ENCODE results near the gene S100A9.
"Not testable (repeated sequence)": the region's sequence is repeated elsewhere in the genome, so short reads cannot be mapped to it uniquely, and the experiment has no call there.

The S100A9 gene

GRCh38 chr1:153345187-153346076 is 12.2 kb upstream of the S100A9 start:
- in situ Hi-C loops (cut with MboI; ENCODE audit: low pct_unique_long_range_greater_than_20kb, low sequenced_read_pairs, unreplicated experiment): no loop called here
- no peak for DNase-seq (ENCODE audit: low spot score)
- no peak for TF ChIP-seq CTCF (IDR thresholded peaks at IDR 0.05; ENCODE audit: extremely low read depth, insufficient read depth, missing control alignments)

DNA sequence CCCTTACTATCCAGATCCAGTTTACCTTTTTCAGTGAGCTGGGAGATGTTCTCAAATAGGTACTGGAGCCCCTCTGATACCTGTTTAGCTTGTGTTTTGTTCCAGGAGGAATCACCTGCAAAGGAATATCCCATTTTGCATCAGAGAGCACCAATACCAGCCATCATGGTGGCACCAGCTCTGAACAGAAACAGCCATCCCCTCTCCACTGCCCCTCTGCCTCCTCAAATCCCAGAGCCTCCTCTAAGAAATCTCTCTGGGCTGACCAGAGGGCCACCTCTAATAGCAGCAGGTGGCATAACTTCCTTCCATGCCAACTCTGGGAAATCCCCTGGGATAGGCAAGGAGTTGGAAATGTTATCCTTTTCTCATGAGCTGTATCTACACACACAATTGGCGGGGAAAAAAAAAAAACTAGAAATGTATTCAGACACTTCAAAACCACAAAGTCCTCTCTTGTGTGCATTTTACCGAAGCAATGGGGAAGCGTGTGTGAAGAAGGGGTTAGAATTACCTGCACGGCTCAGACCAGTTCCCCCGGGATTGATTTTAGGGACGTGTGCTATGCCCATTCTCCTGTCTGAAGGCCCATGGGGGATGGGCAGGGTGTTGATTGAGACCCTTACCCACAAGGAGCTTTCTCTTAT is 11.5 kb upstream of the S100A9 start:
- in situ Hi-C loops (cut with MboI; ENCODE audit: low pct_unique_long_range_greater_than_20kb, low sequenced_read_pairs, unreplicated experiment): no loop called here
- no peak for TF ChIP-seq CTCF (IDR thresholded peaks at IDR 0.05; ENCODE audit: extremely low read depth, insufficient read depth, missing control alignments)
- no peak for DNase-seq (ENCODE audit: low spot score)

DNA sequence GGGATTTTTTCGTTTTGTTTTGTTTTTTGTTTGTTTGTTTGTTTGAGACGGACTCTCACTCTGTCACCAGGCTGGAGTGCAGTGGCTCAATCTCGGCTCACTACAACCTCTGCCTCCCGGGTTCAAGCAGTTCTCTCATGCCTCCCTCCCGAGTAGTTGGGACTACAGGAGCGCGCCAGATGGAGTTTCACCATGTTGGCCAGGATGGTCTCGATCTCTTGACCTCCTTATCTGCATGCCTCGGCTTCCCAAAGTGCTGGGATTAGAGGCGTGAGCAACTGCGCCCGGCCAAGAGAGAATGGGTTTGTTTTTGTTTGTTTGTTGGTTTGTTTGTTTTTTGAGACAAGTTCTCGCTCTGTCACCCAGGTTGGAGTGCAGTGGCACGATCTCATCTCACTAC is 10.6 kb upstream of the S100A9 start:
- DNase-seq (ENCODE audit: low spot score); in situ Hi-C loops (cut with MboI; ENCODE audit: low pct_unique_long_range_greater_than_20kb, low sequenced_read_pairs, unreplicated experiment): not testable (repeated sequence)

DNA sequence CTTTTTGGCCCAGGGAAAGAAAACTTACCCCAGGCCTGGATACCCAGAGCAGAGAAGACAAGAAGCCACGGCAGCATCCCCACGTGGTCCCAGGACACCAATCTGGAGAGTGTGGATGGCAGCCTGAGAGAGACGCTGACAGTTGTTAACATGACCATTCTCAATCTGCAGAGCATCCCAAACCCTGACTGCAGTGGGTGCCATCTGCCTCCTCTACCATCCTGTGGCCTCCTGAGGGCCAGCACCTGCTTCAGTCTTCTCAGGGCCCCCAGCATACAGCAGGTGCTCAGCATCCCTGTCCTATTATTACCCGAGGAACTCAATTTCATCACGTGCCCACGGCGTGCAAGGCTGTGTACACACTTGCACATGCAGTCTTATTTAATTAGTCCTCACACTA is 9.8 kb upstream of the S100A9 start:
- TF ChIP-seq CTCF (IDR thresholded peaks at IDR 0.05; ENCODE audit: extremely low read depth, insufficient read depth, missing control alignments): no peak
- DNase-seq (ENCODE audit: low spot score): no peak
- in situ Hi-C loops (cut with MboI; ENCODE audit: low pct_unique_long_range_greater_than_20kb, low sequenced_read_pairs, unreplicated experiment): no loop called here

GRCh38 chr1:153348511-153349362 is 8.9 kb upstream of the S100A9 start, which contains the start of gene PGLYRP4:
TSS of gene PGLYRP4 (minus strand) at chr1:153348841. CDS start at chr1:153347932, 909 bp downstream.
- in situ Hi-C loops (cut with MboI; ENCODE audit: low pct_unique_long_range_greater_than_20kb, low sequenced_read_pairs, unreplicated experiment): no loop called here
- DNase-seq (ENCODE audit: low spot score): no peak
- no peak for TF ChIP-seq CTCF (IDR thresholded peaks at IDR 0.05; ENCODE audit: extremely low read depth, insufficient read depth, missing control alignments)

- in situ Hi-C loops (cut with MboI; ENCODE audit: low pct_unique_long_range_greater_than_20kb, low sequenced_read_pairs, unreplicated experiment): no loop called here
- no peak for TF ChIP-seq CTCF (IDR thresholded peaks at IDR 0.05; ENCODE audit: extremely low read depth, insufficient read depth, missing control alignments)
- no peak for DNase-seq (ENCODE audit: low spot score)
Observed at GRCh38 chr1:153349363-153350320, 8.0 kb upstream of the S100A9 start.
